LHCN-M2 (cell line): ENCODE data around the gene SNX9. TPM values are rescaled to one million over a fixed set of nuclear protein-coding genes. Genes with fewer than 3 reads are reported as not detected.
"Not testable (repeated sequence)": the region's sequence is repeated elsewhere in the genome, so short reads cannot be mapped to it uniquely, and the experiment has no call there.

Source experiments
- DNase-seq: peaks from one replicate; pipeline ENCODE4 v3.0.0-alpha.2; 2012; ENCODE audit warnings: low read depth
- total RNA-seq: library from RNA; depleted of rRNA; stranded (reverse); fragments of >200 nt; gene quantifications from 2 replicates; pipeline ENCODE4 v1.2.3, GENCODE V29; 2014

Gene SNX9
- total RNA-seq, 1 experiment from 2014 or later: 15.6 TPM

DNA sequence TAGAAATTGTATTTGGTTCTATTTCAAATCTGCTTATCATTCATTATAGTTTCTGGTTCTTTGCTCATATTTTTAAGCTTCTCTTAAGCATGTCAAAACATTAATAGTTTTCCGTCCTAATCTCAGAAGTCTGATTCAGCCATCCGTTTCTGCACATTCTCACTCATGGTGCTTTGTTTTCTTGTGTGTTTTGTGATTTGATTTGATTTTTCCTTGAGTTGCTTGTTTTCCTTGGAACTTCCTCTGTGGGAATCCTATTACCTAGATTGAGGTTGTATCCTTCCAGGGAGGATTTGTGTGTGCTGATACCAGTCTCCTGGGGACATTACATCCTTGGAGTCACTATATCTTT is 7.9 kb downstream of the SNX9 start:
- no peak for DNase-seq

GRCh38 chr6:157831424-157832249 is 8.6 kb downstream of the SNX9 start:
- DNase-seq: no peak

DNA sequence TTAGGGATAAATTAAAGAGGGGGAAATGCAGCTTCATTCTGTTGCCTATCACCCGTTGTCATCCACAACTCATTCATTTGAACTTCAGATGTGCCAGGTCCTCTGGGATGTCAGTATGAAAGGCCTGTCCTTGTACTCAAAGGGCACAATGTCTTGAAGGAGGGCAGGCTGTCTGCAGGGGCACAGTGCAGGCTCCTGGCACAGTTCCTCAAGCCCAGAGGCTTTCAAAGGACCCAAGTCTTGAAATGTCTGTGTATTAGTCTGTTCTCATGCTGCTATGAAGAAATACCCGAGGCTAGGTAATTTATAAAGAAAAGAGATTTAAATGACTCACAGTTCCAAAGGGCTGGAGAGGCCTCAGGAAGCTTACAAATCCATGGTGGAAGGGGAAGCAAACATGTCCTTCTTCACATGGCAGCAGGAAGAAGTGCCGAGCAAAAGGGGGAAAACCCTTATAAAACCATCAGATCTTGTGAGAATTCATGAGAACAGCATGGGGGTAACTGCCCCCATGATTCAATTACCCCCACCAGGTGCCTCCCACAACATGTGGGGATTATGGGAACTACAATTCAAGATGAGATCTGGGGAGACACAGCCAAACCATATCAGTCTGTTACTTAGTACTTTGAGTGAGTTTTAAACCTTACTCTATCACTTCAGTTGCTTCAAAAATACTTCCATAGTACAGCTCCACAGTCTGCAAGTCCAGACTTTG is 9.4 kb downstream of the SNX9 start:
- DNase-seq: no peak

DNA sequence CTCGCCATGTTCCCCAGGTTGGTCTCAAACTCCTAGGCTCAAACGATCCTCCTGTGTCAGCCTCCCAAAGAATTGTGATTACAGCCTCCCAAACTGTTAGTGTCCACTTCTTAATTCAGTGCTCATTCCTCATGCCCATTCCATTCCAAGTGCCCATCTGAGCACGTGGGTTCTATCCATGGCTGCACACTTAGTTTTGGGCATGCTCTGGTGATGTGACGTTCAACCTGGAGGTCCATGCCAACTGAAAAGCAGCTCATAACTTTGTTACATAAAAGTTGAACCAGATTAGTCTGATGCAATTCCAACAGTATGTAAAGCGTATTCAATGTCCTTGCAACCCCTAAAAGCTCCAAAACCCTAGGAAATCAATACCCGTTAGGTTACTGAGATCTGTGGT is 11.5 kb downstream of the SNX9 start:
- DNase-seq: no peak

- no peak for DNase-seq
These were observed 15.8 kb downstream of the SNX9 start for GRCh38 chr6:157838718-157839430.

DNA sequence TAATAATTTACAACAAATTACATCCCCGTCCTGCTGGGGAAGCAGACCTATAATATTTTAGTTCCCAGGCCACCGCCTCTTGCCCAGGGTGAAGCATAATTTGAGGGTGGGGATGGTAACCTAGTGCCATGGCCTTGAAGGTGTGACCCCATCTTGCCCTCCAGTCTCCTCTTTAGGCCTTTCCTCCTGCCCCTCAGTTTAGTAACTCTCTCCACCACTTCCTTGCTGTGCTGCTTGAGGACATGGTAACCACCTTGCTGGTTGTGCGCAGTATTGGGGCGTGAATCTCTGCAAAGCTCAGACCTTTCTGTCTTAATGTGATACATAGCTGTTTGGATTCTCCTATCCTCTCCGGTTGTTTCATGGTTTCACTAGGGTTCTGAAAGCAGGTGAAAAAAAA is 16.6 kb downstream of the SNX9 start:
- DNase-seq: no peak

GRCh38 chr6:157840261-157840660 is 17.2 kb downstream of the SNX9 start:
- no peak for DNase-seq

- DNase-seq: peak; percentile 67
These were observed 17.7 kb downstream of the SNX9 start for GRCh38 chr6:157840776-157841175.

DNA sequence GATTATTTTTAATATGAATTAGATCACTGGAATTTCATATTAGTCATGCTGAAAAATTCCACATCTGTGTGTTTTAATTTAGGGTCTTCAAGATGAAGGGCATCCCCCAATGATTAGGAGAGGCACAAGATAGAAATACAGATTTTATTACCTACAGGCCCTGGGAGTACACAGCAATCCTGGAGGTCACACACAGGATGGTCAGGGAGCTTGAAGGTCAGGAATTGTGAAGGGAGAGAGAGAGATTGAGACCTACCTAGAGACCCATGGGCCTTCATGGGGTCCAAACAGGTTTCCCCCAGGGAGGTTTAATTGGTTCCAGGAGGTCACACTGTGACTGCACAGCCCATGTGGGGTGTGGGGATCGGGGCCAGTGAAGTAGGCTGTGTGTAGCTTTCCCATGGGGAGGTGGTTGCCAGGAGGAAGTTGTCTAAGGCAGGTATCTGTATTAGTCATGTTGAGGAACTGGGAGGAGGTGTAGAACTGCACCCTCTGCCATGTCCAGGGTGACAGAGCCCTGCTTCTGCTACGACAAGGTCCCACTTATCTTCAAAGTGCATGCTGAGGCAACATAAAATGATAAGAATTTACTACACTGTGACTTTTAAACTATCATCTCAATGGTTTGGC is 18.3 kb downstream of the SNX9 start:
- no peak for DNase-seq

- DNase-seq: no peak
These were observed 19.2 kb downstream of the SNX9 start for GRCh38 chr6:157842212-157842611.

DNA sequence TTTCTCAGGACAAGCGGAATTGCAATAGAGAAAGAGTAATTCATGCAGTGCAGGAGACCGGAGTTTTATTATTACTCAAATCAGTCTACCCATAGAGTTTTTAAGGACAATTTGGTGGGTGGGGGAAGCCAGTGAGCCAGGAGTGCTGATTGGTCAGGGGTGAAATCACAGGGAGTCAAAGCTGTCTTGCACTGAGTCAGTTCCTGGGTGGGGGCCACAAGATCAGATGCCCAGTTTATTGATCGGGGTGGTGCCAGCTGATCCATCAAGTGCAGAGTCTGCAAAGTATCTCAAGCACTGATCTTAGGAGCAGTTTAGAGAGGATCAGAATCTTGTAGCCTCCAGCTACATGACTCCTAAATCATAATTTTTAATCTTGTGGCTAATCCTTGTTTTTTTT is 21.1 kb downstream of the SNX9 start:
- DNase-seq: not testable (repeated sequence)

DNA sequence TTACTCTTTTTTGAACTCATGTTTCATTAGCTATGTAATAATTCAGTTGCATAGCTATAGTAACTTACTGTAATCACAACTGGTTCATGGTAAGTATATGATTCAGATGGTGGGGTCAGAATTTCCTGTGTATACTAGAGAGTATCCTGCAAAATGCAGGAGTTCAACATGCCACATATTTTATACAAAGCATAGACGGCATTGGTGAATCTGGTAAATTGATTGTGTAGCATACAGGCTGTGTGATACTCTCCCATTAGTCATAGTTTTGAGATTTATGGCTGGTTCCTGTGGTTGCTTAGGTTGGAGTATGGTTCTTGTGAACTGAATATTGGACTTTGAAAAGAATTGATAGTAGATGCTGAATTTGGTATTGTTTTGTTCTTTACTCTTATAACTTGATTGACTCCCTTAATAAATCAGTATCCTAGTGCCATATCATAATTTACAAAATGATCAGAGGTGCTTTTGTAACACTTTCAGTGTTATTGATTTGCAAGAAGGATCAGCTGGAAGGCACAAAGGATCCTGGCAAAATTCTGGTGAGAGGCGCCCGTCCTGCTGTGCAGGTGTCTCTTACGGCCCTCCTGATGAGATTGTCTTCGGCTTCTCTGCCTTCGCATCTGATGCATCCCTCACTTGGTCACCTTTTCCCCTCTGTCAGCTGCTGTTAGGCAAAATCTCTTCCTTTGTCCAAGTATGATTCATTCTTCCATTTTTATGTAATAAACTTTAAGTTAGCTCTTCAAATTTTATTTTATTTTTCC is 22.6 kb downstream of the SNX9 start:
- no peak for DNase-seq

DNA sequence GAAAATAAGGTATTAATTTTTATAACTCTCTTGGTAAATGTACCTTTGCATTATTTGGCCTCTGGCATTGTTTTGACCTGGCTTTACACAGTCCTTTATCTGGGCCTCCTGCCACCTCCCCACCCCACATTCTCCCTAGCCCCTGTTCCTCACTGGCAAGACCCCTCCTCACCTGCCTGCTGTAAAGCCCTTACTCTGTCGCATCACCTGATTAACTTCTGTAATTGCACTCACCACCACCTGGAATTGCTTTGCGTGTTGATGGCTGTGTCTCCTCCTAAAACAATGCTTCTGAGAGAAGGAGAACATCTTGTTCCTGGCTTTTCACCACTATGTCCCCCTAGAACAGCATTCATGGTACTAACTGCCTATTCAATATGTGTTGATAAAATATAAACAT is 24.8 kb downstream of the SNX9 start:
- DNase-seq: no peak

- DNase-seq: no peak
These were observed 25.6 kb downstream of the SNX9 start for GRCh38 chr6:157848693-157849092.

DNA sequence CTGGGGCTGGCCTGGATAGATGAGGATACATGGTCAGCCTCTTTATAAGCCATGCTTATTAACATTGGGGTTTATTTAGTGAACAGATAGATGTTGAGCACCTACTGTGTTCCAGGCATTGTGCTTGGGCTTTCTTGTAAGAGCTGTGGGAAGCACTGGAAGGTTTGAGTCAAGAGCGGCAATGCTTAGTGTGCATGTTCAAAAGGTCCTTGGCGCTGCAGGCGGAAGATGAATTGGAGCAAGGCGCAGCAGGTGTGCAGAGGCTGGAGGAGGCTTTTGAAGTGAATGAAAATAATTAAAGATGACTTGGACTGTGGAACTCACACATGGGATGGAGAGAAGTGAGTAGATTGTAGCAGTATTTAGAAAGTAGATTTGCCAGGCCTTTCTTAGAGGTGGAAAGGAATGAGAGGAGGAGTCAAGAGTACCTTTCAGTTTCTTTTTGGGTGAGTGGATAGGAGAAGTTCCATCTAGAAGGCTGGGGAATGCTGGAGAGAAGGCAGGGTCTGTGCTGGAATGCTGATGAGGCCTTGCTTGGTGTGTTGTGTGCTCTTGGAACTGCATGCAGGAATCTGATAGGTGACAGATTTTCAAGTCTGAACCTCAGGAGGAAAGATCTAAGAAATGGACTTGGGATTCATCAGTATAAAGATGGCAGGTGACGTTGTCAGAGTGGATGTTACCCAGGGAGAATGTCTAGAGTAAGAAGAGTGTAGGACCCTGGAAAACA is 26.4 kb downstream of the SNX9 start:
- no peak for DNase-seq

GRCh38 chr6:157850030-157850429 is 27.0 kb downstream of the SNX9 start:
- no peak for DNase-seq

DNA sequence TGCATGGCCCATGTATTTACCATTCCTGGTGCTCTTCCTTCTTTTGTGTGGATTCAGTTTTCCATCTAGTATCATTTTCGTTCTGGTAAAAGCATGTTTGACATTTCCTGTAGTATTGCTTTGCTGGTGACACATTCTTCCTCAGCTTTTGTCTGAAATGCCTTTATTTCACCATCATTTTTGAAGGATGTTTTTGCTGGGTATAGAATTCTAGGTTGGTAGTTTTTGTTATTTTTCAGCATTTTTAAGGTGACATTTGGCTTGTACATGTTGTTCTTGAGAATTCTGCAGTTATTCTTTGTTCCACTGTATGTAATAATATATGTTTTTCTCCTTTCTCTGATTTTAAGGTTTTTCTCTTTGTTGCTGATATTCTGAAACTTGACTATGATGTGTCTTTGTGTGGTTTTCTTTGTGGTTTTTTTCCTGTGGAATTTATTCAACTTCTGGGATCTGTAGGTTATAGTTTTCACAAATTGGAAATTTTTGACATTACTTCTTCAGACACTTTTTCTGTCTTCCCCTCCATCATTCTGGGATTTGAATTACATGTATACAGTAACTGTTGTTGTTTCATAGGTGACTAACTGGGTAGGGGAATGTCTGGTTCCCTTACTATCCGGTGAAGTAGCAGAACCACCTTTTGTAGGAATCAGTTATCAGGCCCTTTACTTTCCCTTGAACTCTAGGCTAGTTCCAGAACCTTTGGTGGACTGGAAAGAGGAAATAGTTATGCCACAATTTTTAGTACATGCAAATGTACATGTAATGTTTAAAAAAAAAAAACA is 30.2 kb downstream of the SNX9 start:
- DNase-seq: peak; percentile 28

DNA sequence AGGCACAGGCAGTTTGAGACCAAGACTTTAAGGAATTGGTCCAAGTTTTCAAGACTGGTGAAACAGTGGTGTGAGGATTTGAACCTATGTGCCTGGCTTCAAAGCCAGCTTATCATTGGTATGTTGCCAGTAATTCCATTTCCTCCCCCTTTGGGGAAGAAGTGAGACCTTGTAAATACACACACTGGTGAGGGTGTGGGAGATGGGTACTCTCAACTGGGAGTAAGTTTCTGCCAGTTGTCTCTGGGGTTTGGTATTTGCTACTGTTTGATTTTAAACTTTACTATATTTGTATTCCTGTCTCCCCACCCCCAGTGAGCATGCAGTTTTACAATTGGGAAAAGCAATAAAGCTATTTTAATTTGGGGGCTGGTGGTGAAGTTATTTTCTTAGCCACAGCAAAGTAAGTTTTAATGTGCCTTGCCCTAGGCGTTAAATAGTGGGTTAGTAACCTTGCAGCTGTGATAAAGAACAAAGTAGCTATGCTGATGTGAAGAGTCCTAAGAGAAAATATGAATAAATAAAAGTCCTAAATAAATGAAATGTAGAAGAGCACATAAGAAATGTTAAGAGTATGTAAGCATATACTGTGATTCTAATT is 31.0 kb downstream of the SNX9 start:
- no peak for DNase-seq

DNA sequence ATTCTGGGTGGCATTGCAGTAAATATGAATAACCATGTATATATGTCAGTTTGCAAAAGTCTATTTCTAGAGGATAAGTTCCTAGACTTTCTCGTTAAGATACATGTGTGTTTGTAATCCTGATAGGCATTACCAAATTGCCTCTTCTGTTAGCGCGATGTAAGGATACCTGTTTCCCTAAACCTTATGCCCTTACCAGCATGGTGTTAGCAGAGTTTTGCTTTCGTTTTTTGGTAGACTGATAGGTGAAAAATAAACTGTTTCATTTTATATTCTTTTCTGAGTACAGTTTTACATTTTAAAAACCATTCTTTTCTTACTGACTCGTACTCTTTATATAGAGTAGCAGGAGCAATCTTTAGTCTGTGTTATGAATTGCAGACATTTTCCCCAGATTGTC is 32.3 kb downstream of the SNX9 start:
- DNase-seq: no peak
